NT2/D1 (cell line): ENCODE data around the gene MYLIP.

Source experiments
- DNase-seq: peaks from one replicate; pipeline ENCODE4 v3.0.0-alpha.2; 2011; ENCODE audit warnings: low read depth, low spot score
- H3K27me3 ChIP-seq: 2 replicates; pipeline ENCODE4 v1.6.0; 2011; ENCODE audit warnings: mild to moderate bottlenecking; ENCODE audit not compliant: insufficient read length, insufficient read depth
- H3K36me3 ChIP-seq: 2 replicates; pipeline ENCODE4 v1.6.1; 2011; ENCODE audit warnings: mild to moderate bottlenecking, low read length, mixed read lengths; ENCODE audit not compliant: insufficient read depth, insufficient read length
- H3K4me1 ChIP-seq: 2 replicates; pipeline ENCODE4 v1.5.1; 2011; ENCODE audit not compliant: insufficient read depth, insufficient read length
- H3K4me3 ChIP-seq: 2 replicates; pipeline ENCODE4 v1.5.1; 2011; ENCODE audit warnings: low read depth; ENCODE audit not compliant: insufficient read length
- H3K9ac ChIP-seq: 2 replicates; pipeline ENCODE4 v1.6.0; 2011; ENCODE audit warnings: low read depth; ENCODE audit not compliant: insufficient read length
- H3K9me3 ChIP-seq: 2 replicates; pipeline ENCODE4 v1.5.1; 2011; ENCODE audit warnings: mild to moderate bottlenecking, low read length; ENCODE audit not compliant: insufficient read depth
- SUZ12 ChIP-seq: IDR thresholded peaks from 2 replicates; pipeline ENCODE4 v1.6.1; 2011; ENCODE audit not compliant: insufficient read length, insufficient read depth; ENCODE audit errors: extremely low read depth
- YY1 ChIP-seq: IDR thresholded peaks from 2 replicates; pipeline ENCODE4 v1.6.1; 2011; ENCODE audit not compliant: insufficient read length, insufficient read depth
- ZNF274 ChIP-seq: IDR thresholded peaks from 2 replicates; pipeline ENCODE4 v1.6.1; 2011; ENCODE audit warnings: mild to moderate bottlenecking, low read depth, low read length

The MYLIP gene

GRCh38 chr6:16089232-16090062, 39.4 kb upstream of the MYLIP start:
- Histone ChIP-seq H3K27me3 (no peaks in the 10 kb centered on the region), H3K4me1 (no peaks in the 10 kb centered on the region), H3K36me3 (no peaks in the 10 kb centered on the region), H3K9ac (no peak overlapping the region), H3K4me3 (no peak overlapping the region), H3K9me3 (no peaks in the 10 kb centered on the region)
- TF ChIP-seq SUZ12 (no peak), YY1 (no peak), ZNF274 (no peak)
- no peak for DNase-seq

DNA sequence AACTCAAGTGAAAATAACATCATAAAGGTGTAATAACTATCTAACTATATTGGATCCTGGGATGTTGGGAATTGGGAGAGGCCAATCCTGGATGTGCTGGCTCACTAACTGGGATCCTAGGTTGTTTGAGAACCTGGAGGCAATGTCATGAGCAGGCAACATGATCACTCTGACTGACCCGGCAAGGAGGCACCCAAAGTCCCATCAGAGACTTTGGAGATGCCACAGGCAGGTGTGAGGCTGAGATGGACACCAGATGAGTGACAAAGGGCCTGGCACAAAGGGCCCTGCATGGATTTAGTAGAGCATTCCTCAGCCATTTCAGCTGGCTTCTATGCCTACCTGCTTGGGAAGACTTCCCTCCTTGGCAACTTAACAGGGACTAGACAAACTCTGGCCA, 38.4 kb upstream of the MYLIP start:
- Histone ChIP-seq H3K27me3 (no peaks in the 10 kb centered on the region), H3K4me3 (no peak overlapping the region), H3K9me3 (no peaks in the 10 kb centered on the region), H3K4me1 (no peaks in the 10 kb centered on the region), H3K36me3 (no peaks in the 10 kb centered on the region), H3K9ac (no peak overlapping the region)
- TF ChIP-seq SUZ12 (no peak), ZNF274 (no peak), YY1 (no peak)
- no peak for DNase-seq

GRCh38 chr6:16090920-16091319, 38.0 kb upstream of the MYLIP start:
- Histone ChIP-seq H3K27me3 (no peaks in the 10 kb centered on the region), H3K36me3 (no peaks in the 10 kb centered on the region), H3K4me3 (no peak overlapping the region), H3K9ac (no peak overlapping the region), H3K4me1 (no peaks in the 10 kb centered on the region), H3K9me3 (no peaks in the 10 kb centered on the region)
- no peak for DNase-seq
- TF ChIP-seq SUZ12, result no peak
- TF ChIP-seq ZNF274, result no peak
- TF ChIP-seq YY1, result no peak

DNA sequence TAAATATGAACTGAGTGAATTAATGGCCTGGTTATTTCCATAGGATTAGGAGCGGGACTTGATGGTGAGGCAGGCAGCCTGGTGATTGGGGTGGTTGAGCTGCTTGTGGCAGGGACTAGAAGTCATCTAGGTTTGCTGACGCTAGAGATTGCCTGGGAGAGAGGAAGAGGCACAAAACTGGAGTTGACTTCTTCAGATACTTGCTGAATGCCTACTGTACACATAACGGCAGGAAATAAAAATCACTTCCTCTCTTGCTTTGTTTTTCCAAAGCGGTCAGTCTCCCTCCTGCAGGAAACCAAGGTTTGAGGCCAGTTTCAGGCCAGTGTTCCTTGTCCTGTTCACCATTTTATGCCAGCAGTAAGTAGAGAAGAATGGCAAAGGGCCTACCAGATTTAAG, 36.7 kb upstream of the MYLIP start:
- Histone ChIP-seq H3K9ac (no peak overlapping the region), H3K36me3 (no peaks in the 10 kb centered on the region), H3K27me3 (no peaks in the 10 kb centered on the region), H3K9me3 (no peaks in the 10 kb centered on the region), H3K4me3 (no peak overlapping the region), H3K4me1 (no peaks in the 10 kb centered on the region)
- no peak for DNase-seq
- TF ChIP-seq ZNF274 (no peak), SUZ12 (no peak), YY1 (no peak)

DNA sequence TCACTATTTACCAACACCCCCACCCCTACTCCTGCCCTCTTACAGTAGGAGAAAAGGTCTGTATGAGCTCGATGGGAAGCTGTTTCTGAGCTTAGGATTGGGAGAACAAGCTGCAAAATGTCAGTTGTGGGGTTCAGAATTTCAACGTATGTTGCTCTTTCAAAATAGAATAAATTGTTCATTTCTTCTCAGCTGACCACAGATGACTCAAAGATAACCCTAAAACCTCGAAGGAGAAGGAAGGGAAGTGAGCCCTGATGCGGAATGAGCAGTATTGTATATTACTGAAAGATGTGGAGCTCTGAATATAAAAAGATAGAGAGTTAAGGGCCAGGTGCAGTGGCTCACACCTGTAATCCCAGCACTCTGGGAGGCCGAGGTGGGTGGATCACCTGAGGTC, 35.9 kb upstream of the MYLIP start:
- Histone ChIP-seq H3K9ac (no peak overlapping the region), H3K27me3 (no peaks in the 10 kb centered on the region), H3K9me3 (no peaks in the 10 kb centered on the region), H3K4me1 (no peaks in the 10 kb centered on the region), H3K36me3 (no peaks in the 10 kb centered on the region), H3K4me3 (no peak overlapping the region)
- TF ChIP-seq SUZ12 (no peak), ZNF274 (no peak), YY1 (no peak)
- DNase-seq, result no peak

GRCh38 chr6:16095180-16095579, 33.7 kb upstream of the MYLIP start:
- Histone ChIP-seq H3K36me3 (no peaks in the 10 kb centered on the region), H3K4me3 (no peak overlapping the region), H3K4me1 (no peaks in the 10 kb centered on the region), H3K9me3 (no peaks in the 10 kb centered on the region; the same call in 1 of the 2 replicates), H3K9ac (no peak overlapping the region), H3K27me3 (no peaks in the 10 kb centered on the region)
- no peak for TF ChIP-seq SUZ12
- TF ChIP-seq YY1, result no peak
- TF ChIP-seq ZNF274, result no peak
- DNase-seq, result no peak

DNA sequence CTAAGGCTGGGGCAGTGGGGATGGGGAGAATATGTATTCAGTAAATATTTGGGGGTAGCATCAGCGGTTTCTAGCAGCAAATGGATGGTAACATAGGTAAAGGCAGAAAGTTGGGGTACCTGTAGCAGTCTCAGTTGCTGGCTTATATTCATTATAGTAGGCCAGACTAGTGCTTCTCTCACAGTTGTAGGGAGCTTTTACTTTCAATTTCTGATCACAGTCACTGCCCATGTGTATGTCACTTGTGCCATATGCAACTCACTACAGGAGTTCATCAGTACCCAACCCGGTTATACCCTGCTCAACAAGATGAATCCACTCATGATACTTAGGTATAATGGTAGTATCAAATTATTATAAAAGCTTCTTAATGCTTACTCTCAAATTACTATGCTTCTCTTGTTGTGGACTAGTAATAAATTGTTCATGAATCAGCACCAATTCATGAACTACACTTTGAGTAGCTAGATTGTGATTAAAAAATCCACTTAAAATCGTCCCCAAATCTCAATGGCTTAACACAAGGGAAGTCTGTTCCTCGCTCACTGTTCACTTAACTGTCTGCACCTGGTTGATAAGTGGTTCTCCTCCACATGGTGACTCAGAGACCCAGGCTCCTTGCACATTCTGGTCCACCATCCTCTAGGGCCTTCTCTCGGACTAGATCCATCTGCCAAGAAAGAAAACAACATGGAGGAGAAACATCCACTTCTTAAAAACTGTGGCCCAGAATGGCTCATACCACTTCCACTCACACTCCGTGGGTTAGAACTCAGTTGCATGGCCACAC, 31.3 kb upstream of the MYLIP start:
- Histone ChIP-seq H3K9ac (no peak overlapping the region), H3K9me3 (no peaks in the 10 kb centered on the region; the same call in 1 of the 2 replicates), H3K4me3 (no peak overlapping the region), H3K36me3 (no peaks in the 10 kb centered on the region), H3K27me3 (no peaks in the 10 kb centered on the region), H3K4me1 (no peaks in the 10 kb centered on the region)
- no peak for DNase-seq
- TF ChIP-seq YY1 (no peak), SUZ12 (no peak), ZNF274 (no peak)
